Progenitor cell of endocrine pancreas (in vitro differentiated cells): ENCODE results near the gene EML5. TPM values are rescaled to one million over a fixed set of nuclear protein-coding genes. Genes with fewer than 3 reads are reported as not detected.

ENCODE experiments used
- DNase-seq: peaks from one replicate; pipeline ENCODE4 v3.0.0; 2021; ENCODE audit warnings: low spot score; ENCODE audit not compliant: unreplicated experiment
- H3K27ac Mint-ChIP-seq: 2 replicates; pipeline ENCODE4 v1.8.0; 2021; ENCODE audit warnings: mild to moderate bottlenecking, moderate library complexity, mixed read lengths
- H3K27me3 Mint-ChIP-seq: 2 replicates; pipeline ENCODE4 v1.8.0; 2021; ENCODE audit warnings: mixed read lengths
- H3K36me3 Mint-ChIP-seq: 2 replicates; pipeline ENCODE4 v1.8.0; 2022; ENCODE audit warnings: mixed read lengths; ENCODE audit not compliant: insufficient read depth
- H3K4me1 Mint-ChIP-seq: 2 replicates; pipeline ENCODE4 v1.8.0; 2021; ENCODE audit warnings: low read depth, mixed read lengths
- H3K4me3 Mint-ChIP-seq: 2 replicates; pipeline ENCODE4 v1.8.0; 2021; ENCODE audit warnings: low read depth, mild to moderate bottlenecking, moderate library complexity, mixed read lengths
- H3K9me3 Mint-ChIP-seq: 2 replicates; pipeline ENCODE4 v1.8.0; 2021; ENCODE audit warnings: low read depth, mixed read lengths
- total RNA-seq: library from RNA; stranded (reverse); gene quantifications from 2 replicates; pipeline ENCODE4 v1.2.1, GENCODE V29; 2021
- TF ChIP-seq, protein P1 (sequence below): fragments of 200-600 bp; sonication (generic); IDR thresholded peaks from one replicate; pipeline ENCODE4 v1.5.0; 2021; ENCODE audit warnings: antibody characterized with exemption, mild to moderate bottlenecking; ENCODE audit not compliant: unreplicated experiment

EML5 gene
- total RNA-seq, 1 donor from 2014 or later, result 6.0 TPM

- Mint-ChIP-seq H3K4me3 (no peak overlapping the region), H3K27ac (no peak overlapping the region), H3K36me3 (no peaks in the 10 kb centered on the region), H3K9me3 (no peaks in the 10 kb centered on the region), H3K27me3 (no peaks in the 10 kb centered on the region), H3K4me1 (no peaks in the 10 kb centered on the region)
- DNase-seq, result no peak
- TF ChIP-seq, protein P1, sequence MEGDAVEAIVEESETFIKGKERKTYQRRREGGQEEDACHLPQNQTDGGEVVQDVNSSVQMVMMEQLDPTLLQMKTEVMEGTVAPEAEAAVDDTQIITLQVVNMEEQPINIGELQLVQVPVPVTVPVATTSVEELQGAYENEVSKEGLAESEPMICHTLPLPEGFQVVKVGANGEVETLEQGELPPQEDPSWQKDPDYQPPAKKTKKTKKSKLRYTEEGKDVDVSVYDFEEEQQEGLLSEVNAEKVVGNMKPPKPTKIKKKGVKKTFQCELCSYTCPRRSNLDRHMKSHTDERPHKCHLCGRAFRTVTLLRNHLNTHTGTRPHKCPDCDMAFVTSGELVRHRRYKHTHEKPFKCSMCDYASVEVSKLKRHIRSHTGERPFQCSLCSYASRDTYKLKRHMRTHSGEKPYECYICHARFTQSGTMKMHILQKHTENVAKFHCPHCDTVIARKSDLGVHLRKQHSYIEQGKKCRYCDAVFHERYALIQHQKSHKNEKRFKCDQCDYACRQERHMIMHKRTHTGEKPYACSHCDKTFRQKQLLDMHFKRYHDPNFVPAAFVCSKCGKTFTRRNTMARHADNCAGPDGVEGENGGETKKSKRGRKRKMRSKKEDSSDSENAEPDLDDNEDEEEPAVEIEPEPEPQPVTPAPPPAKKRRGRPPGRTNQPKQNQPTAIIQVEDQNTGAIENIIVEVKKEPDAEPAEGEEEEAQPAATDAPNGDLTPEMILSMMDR, result no peak
Observed at GRCh38 chr14:88688386-88688785, 104.4 kb downstream of the EML5 start.

DNA sequence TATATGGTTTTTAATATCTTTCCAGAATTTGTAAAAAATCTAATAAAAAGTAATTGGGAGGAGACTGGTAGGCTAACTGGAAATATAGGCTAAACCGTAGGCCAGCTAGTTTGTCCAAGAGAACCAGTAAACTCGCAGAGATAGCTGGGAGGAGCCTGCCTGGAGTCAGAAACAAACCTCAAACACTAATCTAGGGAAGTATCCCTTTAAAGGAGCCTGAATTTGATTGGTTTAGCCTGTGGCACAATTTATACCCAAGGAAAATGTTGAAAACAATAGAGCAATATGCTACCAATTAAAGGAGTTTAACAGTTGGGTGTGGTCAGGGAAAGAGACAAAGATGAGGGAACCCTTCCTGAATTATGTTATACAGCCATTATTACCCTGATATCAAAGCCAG lies 109.6 kb downstream of the EML5 start:
- Mint-ChIP-seq H3K4me1 (peaks cover 9% of the 10 kb centered on the region), H3K27ac (no peak overlapping the region), H3K4me3 (no peak overlapping the region), H3K36me3 (no peaks in the 10 kb centered on the region), H3K9me3 (no peaks in the 10 kb centered on the region), H3K27me3 (no peaks in the 10 kb centered on the region)
- DNase-seq, result no peak
- TF ChIP-seq, protein P1, result no peak

DNA sequence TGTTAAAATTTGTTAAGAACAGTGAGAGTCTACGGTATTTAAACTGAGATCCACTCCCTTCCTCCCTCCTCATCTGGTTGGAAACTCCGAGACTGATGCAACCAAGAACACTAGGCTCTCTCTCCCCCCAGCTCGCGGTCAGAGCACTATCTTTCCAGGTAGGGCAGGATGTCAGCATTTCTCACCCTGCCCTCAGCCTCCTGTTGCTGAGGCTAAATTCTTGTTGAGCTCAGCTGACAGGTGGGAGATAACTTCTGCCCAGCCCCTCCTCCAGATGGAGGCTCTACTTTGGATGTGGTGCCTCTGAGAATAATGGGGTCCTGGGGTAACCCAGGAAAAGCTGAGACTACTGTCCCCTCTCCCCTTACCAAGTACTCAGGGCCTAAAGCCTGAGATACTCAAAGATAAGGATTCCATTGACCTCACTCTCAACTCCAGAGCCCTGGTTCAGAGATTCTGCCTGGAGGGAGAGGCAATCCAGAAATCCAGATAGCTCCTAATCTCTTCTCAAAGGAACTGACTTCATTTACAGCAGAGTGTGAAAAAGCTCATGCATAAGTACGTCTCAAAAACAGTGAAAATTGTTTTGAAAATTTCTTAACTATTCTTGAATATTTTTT lies 110.1 kb downstream of the EML5 start:
- Mint-ChIP-seq H3K4me3 (no peak overlapping the region), H3K36me3 (no peaks in the 10 kb centered on the region), H3K9me3 (no peaks in the 10 kb centered on the region), H3K27ac (peak overlapping the region; percentile 16), H3K4me1 (peaks cover 9% of the 10 kb centered on the region), H3K27me3 (no peaks in the 10 kb centered on the region)
- TF ChIP-seq, protein P1, result no peak
- no peak for DNase-seq

DNA sequence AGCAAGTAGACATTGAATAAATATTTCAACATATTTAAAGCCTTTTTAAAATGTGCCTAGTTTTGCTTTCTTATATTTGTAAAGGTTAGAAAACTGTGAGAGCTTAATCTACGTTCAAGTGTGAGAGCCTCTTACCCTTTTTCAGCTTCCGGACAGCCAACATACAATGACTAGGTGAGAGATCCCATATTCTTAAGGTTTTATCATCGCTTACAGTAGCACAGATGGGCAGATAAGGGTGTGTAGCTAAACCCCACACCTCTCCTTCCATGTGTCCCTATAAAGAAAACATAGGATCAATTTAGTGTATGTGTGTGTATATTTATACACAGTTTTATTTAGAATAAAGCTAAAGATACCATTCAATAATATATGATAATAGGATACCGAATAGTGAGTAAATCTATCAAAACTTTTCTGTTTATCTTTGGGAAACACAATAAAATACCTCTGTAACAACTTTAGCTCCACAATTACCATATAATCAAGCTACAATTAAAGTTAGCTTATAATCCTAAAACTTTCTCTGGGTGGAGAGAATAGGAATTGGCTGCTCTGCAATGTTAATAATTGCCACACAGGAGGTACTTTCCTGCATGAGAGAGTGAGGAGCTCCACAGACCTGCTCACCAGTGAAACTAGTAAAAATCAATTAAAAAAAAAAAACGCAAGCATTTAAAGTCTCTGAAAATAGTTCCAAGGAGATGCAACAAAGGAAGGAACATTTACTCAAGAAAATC lies 110.8 kb downstream of the EML5 start:
- H3K4me1 Mint-ChIP-seq, result peaks cover 9% of the 10 kb centered on the region
- H3K27ac Mint-ChIP-seq, result peak overlapping the region; percentile 16
- TF ChIP-seq, protein P1, result no peak
- H3K4me3 Mint-ChIP-seq, result no peak overlapping the region
- H3K27me3 Mint-ChIP-seq, result no peaks in the 10 kb centered on the region
- no peaks in the 10 kb centered on the region for H3K9me3 Mint-ChIP-seq
- peaks cover 2% of the 10 kb centered on the region for H3K36me3 Mint-ChIP-seq
- DNase-seq, result no peak

DNA sequence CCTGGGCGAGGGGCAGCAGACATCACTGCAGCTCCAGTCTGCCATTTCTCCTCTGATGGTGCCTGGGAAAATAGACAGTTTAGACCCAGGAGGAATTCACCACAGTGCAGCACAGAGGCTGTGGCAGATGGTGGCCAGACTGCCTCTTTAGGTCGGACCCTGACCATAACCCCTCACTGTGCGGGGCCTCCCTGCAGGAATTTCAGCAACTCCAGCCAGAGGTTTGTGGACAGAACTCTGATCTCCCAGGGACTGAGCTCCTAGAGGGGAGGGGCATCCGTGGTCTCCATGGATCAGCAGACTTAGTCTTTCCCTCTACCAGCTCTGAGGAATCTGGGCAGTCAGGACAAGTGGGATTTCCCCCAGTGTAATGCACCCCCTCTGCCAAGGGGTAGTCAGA lies 123.4 kb downstream of the EML5 start:
- DNase-seq, result no peak
- no peak overlapping the region for H3K27ac Mint-ChIP-seq

More for the DNA sequence above, 123.4 kb downstream of the EML5 start:
- Mint-ChIP-seq H3K4me1 (peaks cover 4% of the 10 kb centered on the region), H3K36me3 (peaks cover 8% of the 10 kb centered on the region), H3K27me3 (no peaks in the 10 kb centered on the region), H3K9me3 (peaks cover 14% of the 10 kb centered on the region), H3K4me3 (no peak overlapping the region)
- TF ChIP-seq, protein P1, result no peak
